Measurements from ENCODE around the gene EGFLAM. TPM values are rescaled to one million over a fixed set of nuclear protein-coding genes. Genes with fewer than 3 reads are reported as not detected.

EGFLAM gene
- total and polyA plus RNA-seq, 2 experiments from 2014 or later: 0.24 to 1.9 TPM

DNA sequence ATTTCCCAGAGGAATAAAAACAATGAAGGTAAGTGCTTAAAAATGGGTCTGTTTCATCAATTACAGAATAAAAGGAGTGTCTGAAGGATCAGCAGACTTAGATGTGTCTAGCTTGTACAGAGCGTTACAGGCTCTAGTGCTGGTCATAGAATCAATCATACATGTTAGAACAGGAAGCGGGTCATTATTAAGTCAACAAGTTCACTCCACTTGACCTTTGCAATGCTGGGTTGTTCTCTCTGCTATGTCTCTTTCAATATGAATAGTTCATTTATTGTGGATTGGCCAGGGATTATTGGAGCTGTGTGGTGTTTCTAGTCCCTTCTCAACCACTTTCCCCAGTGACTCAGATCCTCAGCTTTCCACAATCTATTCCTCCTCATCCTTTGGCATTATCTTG, 20.7 kb upstream of the EGFLAM start:
- H3K36me3 ChIP-seq (ENCODE audit: insufficient read depth): no peaks in the 10 kb centered on the region
- TF ChIP-seq CREB1 (CRISPR knock-in tag; IDR thresholded peaks at IDR 0.05; ENCODE audit: low read depth) (no peak), EZH2 (IDR thresholded peaks at IDR 0.05; ENCODE audit: low read depth, unreplicated experiment) (no peak), STAT1 (IDR thresholded peaks at IDR 0.05; ENCODE audit: unreplicated experiment) (no peak)
- TF ChIP-seq, protein P1, sequence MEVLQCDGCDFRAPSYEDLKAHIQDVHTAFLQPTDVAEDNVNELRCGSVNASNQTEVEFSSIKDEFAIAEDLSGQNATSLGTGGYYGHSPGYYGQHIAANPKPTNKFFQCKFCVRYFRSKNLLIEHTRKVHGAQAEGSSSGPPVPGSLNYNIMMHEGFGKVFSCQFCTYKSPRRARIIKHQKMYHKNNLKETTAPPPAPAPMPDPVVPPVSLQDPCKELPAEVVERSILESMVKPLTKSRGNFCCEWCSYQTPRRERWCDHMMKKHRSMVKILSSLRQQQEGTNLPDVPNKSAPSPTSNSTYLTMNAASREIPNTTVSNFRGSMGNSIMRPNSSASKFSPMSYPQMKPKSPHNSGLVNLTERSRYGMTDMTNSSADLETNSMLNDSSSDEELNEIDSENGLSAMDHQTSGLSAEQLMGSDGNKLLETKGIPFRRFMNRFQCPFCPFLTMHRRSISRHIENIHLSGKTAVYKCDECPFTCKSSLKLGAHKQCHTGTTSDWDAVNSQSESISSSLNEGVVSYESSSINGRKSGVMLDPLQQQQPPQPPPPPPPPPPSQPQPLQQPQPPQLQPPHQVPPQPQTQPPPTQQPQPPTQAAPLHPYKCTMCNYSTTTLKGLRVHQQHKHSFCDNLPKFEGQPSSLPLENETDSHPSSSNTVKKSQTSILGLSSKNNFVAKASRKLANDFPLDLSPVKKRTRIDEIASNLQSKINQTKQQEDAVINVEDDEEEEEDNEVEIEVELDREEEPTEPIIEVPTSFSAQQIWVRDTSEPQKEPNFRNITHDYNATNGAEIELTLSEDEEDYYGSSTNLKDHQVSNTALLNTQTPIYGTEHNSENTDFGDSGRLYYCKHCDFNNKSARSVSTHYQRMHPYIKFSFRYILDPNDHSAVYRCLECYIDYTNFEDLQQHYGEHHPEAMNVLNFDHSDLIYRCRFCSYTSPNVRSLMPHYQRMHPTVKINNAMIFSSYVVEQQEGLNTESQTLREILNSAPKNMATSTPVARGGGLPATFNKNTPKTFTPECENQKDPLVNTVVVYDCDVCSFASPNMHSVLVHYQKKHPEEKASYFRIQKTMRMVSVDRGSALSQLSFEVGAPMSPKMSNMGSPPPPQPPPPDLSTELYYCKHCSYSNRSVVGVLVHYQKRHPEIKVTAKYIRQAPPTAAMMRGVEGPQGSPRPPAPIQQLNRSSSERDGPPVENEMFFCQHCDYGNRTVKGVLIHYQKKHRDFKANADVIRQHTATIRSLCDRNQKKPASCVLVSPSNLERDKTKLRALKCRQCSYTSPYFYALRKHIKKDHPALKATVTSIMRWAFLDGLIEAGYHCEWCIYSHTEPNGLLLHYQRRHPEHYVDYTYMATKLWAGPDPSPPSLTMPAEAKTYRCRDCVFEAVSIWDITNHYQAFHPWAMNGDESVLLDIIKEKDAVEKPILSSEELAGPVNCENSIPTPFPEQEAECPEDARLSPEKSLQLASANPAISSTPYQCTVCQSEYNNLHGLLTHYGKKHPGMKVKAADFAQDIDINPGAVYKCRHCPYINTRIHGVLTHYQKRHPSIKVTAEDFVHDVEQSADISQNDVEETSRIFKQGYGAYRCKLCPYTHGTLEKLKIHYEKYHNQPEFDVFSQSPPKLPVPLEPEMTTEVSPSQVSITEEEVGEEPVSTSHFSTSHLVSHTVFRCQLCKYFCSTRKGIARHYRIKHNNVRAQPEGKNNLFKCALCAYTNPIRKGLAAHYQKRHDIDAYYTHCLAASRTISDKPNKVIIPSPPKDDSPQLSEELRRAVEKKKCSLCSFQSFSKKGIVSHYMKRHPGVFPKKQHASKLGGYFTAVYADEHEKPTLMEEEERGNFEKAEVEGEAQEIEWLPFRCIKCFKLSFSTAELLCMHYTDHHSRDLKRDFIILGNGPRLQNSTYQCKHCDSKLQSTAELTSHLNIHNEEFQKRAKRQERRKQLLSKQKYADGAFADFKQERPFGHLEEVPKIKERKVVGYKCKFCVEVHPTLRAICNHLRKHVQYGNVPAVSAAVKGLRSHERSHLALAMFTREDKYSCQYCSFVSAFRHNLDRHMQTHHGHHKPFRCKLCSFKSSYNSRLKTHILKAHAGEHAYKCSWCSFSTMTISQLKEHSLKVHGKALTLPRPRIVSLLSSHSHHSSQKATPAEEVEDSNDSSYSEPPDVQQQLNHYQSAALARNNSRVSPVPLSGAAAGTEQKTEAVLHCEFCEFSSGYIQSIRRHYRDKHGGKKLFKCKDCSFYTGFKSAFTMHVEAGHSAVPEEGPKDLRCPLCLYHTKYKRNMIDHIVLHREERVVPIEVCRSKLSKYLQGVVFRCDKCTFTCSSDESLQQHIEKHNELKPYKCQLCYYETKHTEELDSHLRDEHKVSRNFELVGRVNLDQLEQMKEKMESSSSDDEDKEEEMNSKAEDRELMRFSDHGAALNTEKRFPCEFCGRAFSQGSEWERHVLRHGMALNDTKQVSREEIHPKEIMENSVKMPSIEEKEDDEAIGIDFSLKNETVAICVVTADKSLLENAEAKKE (CRISPR knock-in tag; IDR thresholded peaks at IDR 0.05): no peak
- TF ChIP-seq, protein P2, sequence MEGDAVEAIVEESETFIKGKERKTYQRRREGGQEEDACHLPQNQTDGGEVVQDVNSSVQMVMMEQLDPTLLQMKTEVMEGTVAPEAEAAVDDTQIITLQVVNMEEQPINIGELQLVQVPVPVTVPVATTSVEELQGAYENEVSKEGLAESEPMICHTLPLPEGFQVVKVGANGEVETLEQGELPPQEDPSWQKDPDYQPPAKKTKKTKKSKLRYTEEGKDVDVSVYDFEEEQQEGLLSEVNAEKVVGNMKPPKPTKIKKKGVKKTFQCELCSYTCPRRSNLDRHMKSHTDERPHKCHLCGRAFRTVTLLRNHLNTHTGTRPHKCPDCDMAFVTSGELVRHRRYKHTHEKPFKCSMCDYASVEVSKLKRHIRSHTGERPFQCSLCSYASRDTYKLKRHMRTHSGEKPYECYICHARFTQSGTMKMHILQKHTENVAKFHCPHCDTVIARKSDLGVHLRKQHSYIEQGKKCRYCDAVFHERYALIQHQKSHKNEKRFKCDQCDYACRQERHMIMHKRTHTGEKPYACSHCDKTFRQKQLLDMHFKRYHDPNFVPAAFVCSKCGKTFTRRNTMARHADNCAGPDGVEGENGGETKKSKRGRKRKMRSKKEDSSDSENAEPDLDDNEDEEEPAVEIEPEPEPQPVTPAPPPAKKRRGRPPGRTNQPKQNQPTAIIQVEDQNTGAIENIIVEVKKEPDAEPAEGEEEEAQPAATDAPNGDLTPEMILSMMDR (conservative IDR thresholded peaks at IDR 0.05; ENCODE audit: low read depth in 2 of 2): no peak
- H3K27ac ChIP-seq (ENCODE audit: low read depth): no peak overlapping the region
- H3K4me3 ChIP-seq: no peak overlapping the region
- no peaks in the 10 kb centered on the region for H3K4me1 ChIP-seq (ENCODE audit: insufficient read depth)
- no peak for DNase-seq (ENCODE audit: low spot score)
- H3K27me3 Mint-ChIP-seq (ENCODE audit: insufficient read depth, low read depth, poor library complexity): peaks cover 4% of the 10 kb centered on the region
- H2AFZ ChIP-seq: no peak overlapping the region
- H3K4me1 Mint-ChIP-seq: no peaks in the 10 kb centered on the region
- no peak overlapping the region for H3K4me3 Mint-ChIP-seq
- no peak overlapping the region for H3K4me2 ChIP-seq
- ATAC-seq: no peak
- H3K27me3 ChIP-seq (ENCODE audit: insufficient read depth): no peaks in the 10 kb centered on the region
- peaks cover 14% of the 10 kb centered on the region; the same call in 2 of the 3 replicates for H3K36me3 Mint-ChIP-seq (ENCODE audit: low read depth)
- H4K20me1 ChIP-seq (replicated peaks; ENCODE audit: insufficient read depth): no peaks in the 10 kb centered on the region
- no peaks in the 10 kb centered on the region for H3K79me2 ChIP-seq (replicated peaks; ENCODE audit: insufficient read depth)
- H3K27ac Mint-ChIP-seq: no peak overlapping the region
- no peaks in the 10 kb centered on the region for H3F3A ChIP-seq (replicated peaks; ENCODE audit: low read depth)
- H3K9me2 ChIP-seq (ENCODE audit: insufficient read depth): no peaks in the 10 kb centered on the region
- H3K9me3 Mint-ChIP-seq: peaks cover 24% of the 10 kb centered on the region

Data from GM23338 (cell line).